Endodermal cell (in vitro differentiated cells): ENCODE data around the gene TMEM144. TPM values are rescaled to one million over a fixed set of nuclear protein-coding genes. Genes with fewer than 3 reads are reported as not detected.

Experiments used
- DNase-seq: peaks from one replicate; pipeline ENCODE4 v3.0.0-alpha.2; 2017
- H3K27ac ChIP-seq: 2 replicates; pipeline ENCODE4 v1.5.1; 2013; ENCODE audit warnings: mild to moderate bottlenecking, low read depth, low read length, moderate library complexity
- H3K27me3 ChIP-seq: 2 replicates; pipeline ENCODE4 v1.6.1; 2013; ENCODE audit warnings: mild to moderate bottlenecking, low read length, moderate library complexity; ENCODE audit not compliant: insufficient read depth, control insufficient read depth, poor library complexity, severe bottlenecking
- H3K36me3 ChIP-seq: 2 replicates; pipeline ENCODE4 v1.7.0; 2013; ENCODE audit warnings: mild to moderate bottlenecking, low read length, moderate library complexity; ENCODE audit not compliant: control insufficient read depth, insufficient read depth
- H3K4me1 ChIP-seq: one replicate; pipeline ENCODE4 v1.7.0; 2013; ENCODE audit warnings: low read length; ENCODE audit not compliant: control insufficient read depth, insufficient read depth
- H3K4me3 ChIP-seq: 2 replicates; pipeline ENCODE4 v1.5.1; 2013; ENCODE audit warnings: mild to moderate bottlenecking, low read length, moderate library complexity
- H3K9ac ChIP-seq: 2 replicates; pipeline ENCODE4 v1.6.1; 2013; ENCODE audit warnings: mild to moderate bottlenecking, low read length, moderate library complexity; ENCODE audit not compliant: poor library complexity, severe bottlenecking; ENCODE audit errors: extremely low read depth
- H3K9me3 ChIP-seq: 2 replicates; pipeline ENCODE4 v1.6.1; 2013; ENCODE audit warnings: mild to moderate bottlenecking, low read length, moderate library complexity; ENCODE audit not compliant: control insufficient read depth
- H3K27ac Mint-ChIP-seq: 2 replicates; pipeline ENCODE4 v1.8.0; 2020; ENCODE audit warnings: mixed read lengths
- H3K27me3 Mint-ChIP-seq: 2 replicates; pipeline ENCODE4 v1.8.0; 2021; ENCODE audit warnings: mild to moderate bottlenecking, mixed read lengths; ENCODE audit not compliant: insufficient read depth
- H3K36me3 Mint-ChIP-seq: 2 replicates; pipeline ENCODE4 v1.8.0; 2020; ENCODE audit warnings: low read depth, mixed read lengths
- H3K4me1 Mint-ChIP-seq: 2 replicates; pipeline ENCODE4 v1.8.0; 2020; ENCODE audit warnings: mixed read lengths
- H3K4me3 Mint-ChIP-seq: 2 replicates; pipeline ENCODE4 v1.8.0; 2020; ENCODE audit warnings: mild to moderate bottlenecking, moderate library complexity, mixed read lengths
- H3K9me3 Mint-ChIP-seq: 2 replicates; pipeline ENCODE4 v1.8.0; 2020; ENCODE audit warnings: mild to moderate bottlenecking, mixed read lengths
- WGBS, 2 experiments: methylation state at CpG; one replicate each; pipeline versions ENCODE4 v1.1.5 to v1.1.7; 2013; ENCODE audit warnings: missing lambda C conversion rate in 2 of 2, mixed read lengths in 1 of 2; ENCODE audit not compliant: insufficient coverage in 1 of 2, insufficient read length in 1 of 2; 5-methylcytosine and 5-hydroxymethylcytosine counted together
- total RNA-seq, 2 donors: library from RNA; stranded (reverse); fragmentation: NEBNext Ultra II Directional in 1 of 2; extraction: Animal tissue kit (Norgen Biotek cat#: 25700) in 1 of 2; gene quantifications; 2 replicates in 1 of 2; 3 replicates in 1 of 2; pipeline ENCODE4 v1.2.1, GENCODE V29; 2021
- TF ChIP-seq, protein P1 (sequence below): fragments of 200-600 bp; sonication (generic); conservative IDR thresholded peaks from 2 replicates; pipeline ENCODE4 v1.5.0; 2021; ENCODE audit warnings: antibody characterized with exemption, mild to moderate bottlenecking

Gene TMEM144
- total RNA-seq, 2 donors from 2014 or later = 10.6 to 20.3 TPM

DNA sequence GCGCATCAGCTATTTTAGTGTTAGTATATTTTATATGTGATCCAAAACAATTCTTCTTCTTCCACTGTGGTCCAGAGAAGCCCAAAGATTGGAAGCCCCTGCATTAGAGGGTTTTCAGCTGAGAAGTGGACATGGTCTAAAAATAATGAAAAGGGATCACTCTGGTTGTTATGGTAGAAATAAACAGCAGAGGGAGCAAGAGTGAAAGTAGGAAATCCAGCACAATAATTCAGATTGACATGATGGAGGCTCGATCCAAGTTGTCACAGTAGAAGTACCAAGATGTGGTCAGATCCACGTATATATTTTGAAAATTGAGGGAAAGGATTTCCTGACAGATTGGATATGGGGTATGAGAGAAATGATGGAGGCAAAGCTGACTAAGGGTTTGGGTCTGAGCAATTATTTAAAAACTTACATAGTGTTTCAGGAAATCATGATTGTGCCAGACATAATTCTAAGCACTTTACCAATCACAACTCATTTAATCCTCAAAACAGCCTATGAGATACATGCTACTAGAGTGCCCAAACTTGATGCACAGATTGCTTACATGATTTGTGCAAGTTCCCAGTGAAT lies 17.0 kb upstream of the TMEM144 start:
- Histone ChIP-seq H3K9ac (no peak overlapping the region), H3K27me3 (no peaks in the 10 kb centered on the region), H3K4me1 (no peaks in the 10 kb centered on the region), H3K36me3 (no peaks in the 10 kb centered on the region), H3K9me3 (no peaks in the 10 kb centered on the region), H3K27ac (no peak overlapping the region), H3K4me3 (no peak overlapping the region)
- Mint-ChIP-seq H3K4me3 (no peak overlapping the region), H3K36me3 (no peaks in the 10 kb centered on the region), H3K9me3 (no peaks in the 10 kb centered on the region), H3K27ac (no peak overlapping the region), H3K27me3 (no peaks in the 10 kb centered on the region), H3K4me1 (no peaks in the 10 kb centered on the region)
- TF ChIP-seq, protein P1, sequence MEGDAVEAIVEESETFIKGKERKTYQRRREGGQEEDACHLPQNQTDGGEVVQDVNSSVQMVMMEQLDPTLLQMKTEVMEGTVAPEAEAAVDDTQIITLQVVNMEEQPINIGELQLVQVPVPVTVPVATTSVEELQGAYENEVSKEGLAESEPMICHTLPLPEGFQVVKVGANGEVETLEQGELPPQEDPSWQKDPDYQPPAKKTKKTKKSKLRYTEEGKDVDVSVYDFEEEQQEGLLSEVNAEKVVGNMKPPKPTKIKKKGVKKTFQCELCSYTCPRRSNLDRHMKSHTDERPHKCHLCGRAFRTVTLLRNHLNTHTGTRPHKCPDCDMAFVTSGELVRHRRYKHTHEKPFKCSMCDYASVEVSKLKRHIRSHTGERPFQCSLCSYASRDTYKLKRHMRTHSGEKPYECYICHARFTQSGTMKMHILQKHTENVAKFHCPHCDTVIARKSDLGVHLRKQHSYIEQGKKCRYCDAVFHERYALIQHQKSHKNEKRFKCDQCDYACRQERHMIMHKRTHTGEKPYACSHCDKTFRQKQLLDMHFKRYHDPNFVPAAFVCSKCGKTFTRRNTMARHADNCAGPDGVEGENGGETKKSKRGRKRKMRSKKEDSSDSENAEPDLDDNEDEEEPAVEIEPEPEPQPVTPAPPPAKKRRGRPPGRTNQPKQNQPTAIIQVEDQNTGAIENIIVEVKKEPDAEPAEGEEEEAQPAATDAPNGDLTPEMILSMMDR = peak; percentile 73
- no peak for DNase-seq
- WGBS, 2 experiments = 52% methylated on average over 2 of the region's 3 CpGs

DNA sequence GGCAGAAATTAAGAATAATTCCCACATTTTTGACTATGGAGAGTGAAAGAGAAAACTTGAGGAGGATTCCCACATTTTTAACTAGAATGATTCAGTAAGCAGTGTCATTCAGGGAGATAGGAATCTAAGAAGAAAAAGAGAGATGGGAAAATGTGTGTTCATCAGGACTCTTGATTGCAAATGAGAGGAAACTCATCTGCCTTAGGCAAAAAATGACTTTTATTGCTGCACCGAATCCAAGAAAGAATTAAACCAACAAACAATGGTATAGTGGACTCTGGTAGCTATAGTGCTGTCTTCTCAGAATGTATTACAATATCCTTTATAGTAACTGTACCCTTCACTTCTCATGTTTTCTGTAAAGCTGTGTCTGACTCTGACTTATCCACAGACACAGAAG lies 15.0 kb upstream of the TMEM144 start:
- no peak overlapping the region for H3K27ac ChIP-seq
- TF ChIP-seq, protein P1 = no peak
- WGBS, 2 experiments = 100% methylated on average over 1 of the region's 1 CpG; no CpG with 5 or more reads in 1 of the 2 experiments
- H3K27me3 ChIP-seq = no peaks in the 10 kb centered on the region
- Mint-ChIP-seq H3K4me3 (no peak overlapping the region), H3K36me3 (no peaks in the 10 kb centered on the region), H3K9me3 (no peaks in the 10 kb centered on the region), H3K27me3 (no peaks in the 10 kb centered on the region), H3K4me1 (peaks cover 4% of the 10 kb centered on the region), H3K27ac (no peak overlapping the region)
- no peak for DNase-seq
- H3K9ac ChIP-seq = no peak overlapping the region
- no peaks in the 10 kb centered on the region for H3K4me1 ChIP-seq
- no peaks in the 10 kb centered on the region for H3K36me3 ChIP-seq
- H3K4me3 ChIP-seq = no peak overlapping the region
- no peaks in the 10 kb centered on the region for H3K9me3 ChIP-seq

DNA sequence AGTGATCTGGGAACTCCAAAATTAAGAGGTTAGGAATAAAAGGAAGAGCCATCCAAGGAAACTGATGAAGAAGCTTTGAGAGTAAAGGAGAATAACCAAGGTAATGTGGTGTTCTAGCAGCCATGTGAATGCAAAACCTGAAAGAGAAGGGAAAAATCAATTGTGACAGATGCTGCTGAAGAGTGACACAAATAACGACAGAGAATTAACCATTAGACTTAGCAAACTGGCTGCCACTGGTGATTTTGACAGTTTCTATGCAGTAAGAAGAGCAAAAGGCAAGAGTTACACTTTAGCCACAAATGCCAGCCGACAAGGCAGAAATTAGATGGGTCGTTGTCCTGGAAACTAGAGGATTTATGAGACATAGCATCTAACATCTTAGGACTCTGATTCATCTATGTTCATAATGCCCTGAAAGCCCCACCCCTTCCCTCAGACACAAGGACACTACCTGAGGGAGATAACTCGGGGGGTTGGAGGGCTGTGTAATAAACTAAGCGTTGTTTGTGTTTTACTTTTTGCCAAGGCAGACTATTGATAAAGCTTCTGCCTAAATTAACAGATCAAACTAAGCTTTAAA lies 13.0 kb upstream of the TMEM144 start:
- no peaks in the 10 kb centered on the region for H3K36me3 Mint-ChIP-seq

More for the DNA sequence above, 13.0 kb upstream of the TMEM144 start:
- DNase-seq = no peak
- H3K9me3 ChIP-seq = no peaks in the 10 kb centered on the region
- Mint-ChIP-seq H3K27me3 (no peaks in the 10 kb centered on the region), H3K4me1 (peaks cover 7% of the 10 kb centered on the region), H3K27ac (no peak overlapping the region), H3K9me3 (no peaks in the 10 kb centered on the region), H3K4me3 (no peak overlapping the region)
- H3K9ac ChIP-seq = no peak overlapping the region
- H3K36me3 ChIP-seq = no peaks in the 10 kb centered on the region
- no peaks in the 10 kb centered on the region for H3K4me1 ChIP-seq
- TF ChIP-seq, protein P1 = no peak
- H3K27ac ChIP-seq = no peak overlapping the region
- H3K4me3 ChIP-seq = no peak overlapping the region
- 95 to 96% methylated on average over 4 to 5 of the region's 5 CpGs for WGBS, 2 experiments
- no peaks in the 10 kb centered on the region for H3K27me3 ChIP-seq
